Spleen (tissue), 11 donors: Measurements from ENCODE around the gene MPPE1. TPM values are rescaled to one million over a fixed set of nuclear protein-coding genes. Genes with fewer than 3 reads are reported as not detected.

Experiments
- DNase-seq: peaks from one replicate; pipeline ENCODE4 v3.0.0-alpha.2; 2020
- H3K27ac ChIP-seq, 8 donors: fragments of 200-600 bp; sonication (generic) in 7 of 8; 1 replicate in 4 of 8; 2 replicates in 4 of 8; pipeline versions ENCODE4 v1.5.0 to v1.8.0; 2016 to 2021; ENCODE audit warnings: inconsistent platforms in 4 of 8, mild to moderate bottlenecking in 4 of 8, moderate library complexity in 1 of 8
- H3K27me3 ChIP-seq, 7 donors: fragments of 200-600 bp; sonication (generic) in 6 of 7; replicated peaks in 1 of 7; 1 replicate in 4 of 7; 2 replicates in 3 of 7; pipeline versions ENCODE4 v1.5.0 to v1.8.0; 2016 to 2021; ENCODE audit warnings: inconsistent platforms in 3 of 7, mild to moderate bottlenecking in 1 of 7
- H3K36me3 ChIP-seq, 6 donors: fragments of 200-600 bp; sonication (generic) in 5 of 6; 1 replicate in 4 of 6; 2 replicates in 2 of 6; pipeline versions ENCODE4 v1.5.0 to v1.8.0; 2016 to 2021; ENCODE audit warnings: inconsistent platforms in 2 of 6
- H3K4me1 ChIP-seq, 6 donors: fragments of 200-600 bp; sonication (generic) in 5 of 6; 1 replicate in 3 of 6; 2 replicates in 3 of 6; pipeline versions ENCODE4 v1.5.0 to v1.8.0; 2016 to 2021; ENCODE audit warnings: inconsistent platforms in 3 of 6
- H3K4me3 ChIP-seq, 8 donors: fragments of 200-600 bp; sonication (generic) in 7 of 8; 1 replicate in 4 of 8; 2 replicates in 4 of 8; pipeline versions ENCODE4 v1.5.0 to v1.8.0; 2016 to 2021; ENCODE audit warnings: inconsistent platforms in 4 of 8, mild to moderate bottlenecking in 4 of 8, moderate library complexity in 2 of 8
- H3K9me3 ChIP-seq, 8 donors: fragments of 200-600 bp; sonication (generic) in 7 of 8; 1 replicate in 4 of 8; 2 replicates in 4 of 8; pipeline versions ENCODE4 v1.5.0 to v1.8.0; 2016 to 2021; ENCODE audit warnings: inconsistent platforms in 4 of 8
- CTCF ChIP-seq, 11 experiments: fragments of 200-600 bp in 7 of 11; fragments of 450-650 bp in 4 of 11; sonication (generic) in 4 of 11; IDR thresholded peaks in 8 of 11; conservative IDR thresholded peaks in 3 of 11; 1 replicate in 7 of 11; 2 replicates in 4 of 11; pipeline versions ENCODE4 v1.4.0 to v1.8.0; 2016 to 2021; ENCODE audit warnings: antibody characterized with exemption in 11 of 11, inconsistent platforms in 4 of 11, mild to moderate bottlenecking in 1 of 11
- POLR2A ChIP-seq, 3 donors: fragments of 450-650 bp; IDR thresholded peaks; one replicate each; pipeline ENCODE4 v1.5.1; 2017; ENCODE audit warnings: antibody characterized with exemption in 3 of 3, mild to moderate bottlenecking in 1 of 3
- POLR2AphosphoS5 ChIP-seq, 3 donors: sonication (generic); formaldehyde crosslinking; IDR thresholded peaks; one replicate each; pipeline ENCODE4 v1.5.1; 2017; ENCODE audit warnings: antibody characterized with exemption in 3 of 3
- WGBS, 5 donors: extraction: QIAGEN DNeasy Blood & Tissue Kit in 3 of 5; methylation state at CpG; one replicate each; pipeline versions ENCODE4 v1.1.5 to v1.1.7; 2013 to 2018; 5-methylcytosine and 5-hydroxymethylcytosine counted together
- intact Hi-C: fragments of 100-400 bp; cut with DNase I; formaldehyde crosslinking; loops from one replicate; pipeline ENCODE4 v1.15.0; 2023; ENCODE audit warnings: low total_unique reads
- polyA plus RNA-seq, 3 donors: library from polyadenylated mRNA; stranded (reverse); fragments of 200-250 nt; gene quantifications; one replicate each; pipeline ENCODE4 v1.2.1, GENCODE V29; 2013
- total RNA-seq, 7 donors: library from RNA; depleted of rRNA in 3 of 7; stranded (reverse); fragments of >200 nt in 3 of 7; fragmentation: NEBNext Ultra II Directional in 4 of 7; extraction: Animal tissue kit (Norgen Biotek cat#: 25700) in 4 of 7; gene quantifications; one replicate each; pipeline versions ENCODE4 v1.1.0 to v1.2.1, GENCODE V29; 2016 to 2021
- donor health status: healthy with polysubstance abuse.
- donor health status: DM: no; HTN: no; CAD: no; lungs with moderate emphysema.
- donor health status: DM: no; HTN: no; CAD: no.
- donor health status: Bipolar disorder and iron deficiency.
- donor health status: healthy.
- donor health status: DM: no; HTN: no; CAD: no.
- donor health status: DM: yes; HTN: yes; CAD: no.

The MPPE1 gene
- total and polyA plus RNA-seq, 10 donors = 29.7 to 89.9 (median 49.6) TPM

- Histone ChIP-seq H3K4me3 (no peak overlapping the region), H3K9me3 (no peaks in the 10 kb centered on the region), H3K4me1 (peaks cover 0 to under 1% (median under 1%) of the 10 kb centered on the region in 6 donors), H3K27ac (no peak overlapping the region), H3K27me3 (no peaks in the 10 kb centered on the region), H3K36me3 (no peaks in the 10 kb centered on the region)
- no peak for DNase-seq
- intact Hi-C loops = no loop called here
- WGBS, 5 donors = 89 to 92% (median 90%) methylated on average over 6 of the region's 6 CpGs
- no peak for TF ChIP-seq POLR2A (IDR thresholded peaks at IDR 0.05)
- TF ChIP-seq CTCF (IDR thresholded peaks at IDR 0.05 in 8 of 11, conservative IDR thresholded peaks at IDR 0.05 in 3 of 11) = no peak
- no peak for TF ChIP-seq POLR2AphosphoS5 (IDR thresholded peaks at IDR 0.05)
Measured at GRCh38 chr18:11844436-11844835, 63.7 kb downstream of the MPPE1 start.

GRCh38 chr18:11842562-11842961 lies 65.6 kb downstream of the MPPE1 start:
- Histone ChIP-seq H3K4me1 (no peaks in the 10 kb centered on the region), H3K27me3 (no peaks in the 10 kb centered on the region), H3K27ac (no peak overlapping the region), H3K4me3 (no peak overlapping the region), H3K36me3 (no peaks in the 10 kb centered on the region), H3K9me3 (no peaks in the 10 kb centered on the region)
- DNase-seq = no peak
- intact Hi-C loops = no loop called here
- 82 to 89% (median 83%) methylated on average over 5 of the region's 5 CpGs for WGBS, 5 donors
- no peak for TF ChIP-seq POLR2A (IDR thresholded peaks at IDR 0.05)
- no peak for TF ChIP-seq CTCF (IDR thresholded peaks at IDR 0.05 in 8 of 11, conservative IDR thresholded peaks at IDR 0.05 in 3 of 11)
- no peak for TF ChIP-seq POLR2AphosphoS5 (IDR thresholded peaks at IDR 0.05)

- H3K27me3 ChIP-seq = no peaks in the 10 kb centered on the region
- no peaks in the 10 kb centered on the region for H3K36me3 ChIP-seq
- WGBS, 5 donors = 56 to 75% (median 61%) methylated on average over 6 of the region's 6 CpGs
- intact Hi-C loops = no loop called here
- DNase-seq = no peak
- no peak overlapping the region for H3K4me3 ChIP-seq
- no peaks in the 10 kb centered on the region for H3K4me1 ChIP-seq
- TF ChIP-seq POLR2AphosphoS5 (IDR thresholded peaks at IDR 0.05) (no peak), POLR2A (IDR thresholded peaks at IDR 0.05) (no peak), CTCF (IDR thresholded peaks at IDR 0.05 in 8 of 11, conservative IDR thresholded peaks at IDR 0.05 in 3 of 11) (no peak)
- no peak overlapping the region for H3K27ac ChIP-seq
- no peaks in the 10 kb centered on the region for H3K9me3 ChIP-seq
Measured at GRCh38 chr18:11840493-11840892, 67.6 kb downstream of the MPPE1 start.

- H3K27ac ChIP-seq = no peak overlapping the region
- no peak for DNase-seq
- H3K36me3 ChIP-seq = no peaks in the 10 kb centered on the region
- no peaks in the 10 kb centered on the region for H3K4me1 ChIP-seq
- no peaks in the 10 kb centered on the region for H3K9me3 ChIP-seq
- H3K27me3 ChIP-seq = no peaks in the 10 kb centered on the region
- no peak overlapping the region for H3K4me3 ChIP-seq
- no peak for TF ChIP-seq CTCF (IDR thresholded peaks at IDR 0.05 in 8 of 11, conservative IDR thresholded peaks at IDR 0.05 in 3 of 11)
- TF ChIP-seq POLR2AphosphoS5 (IDR thresholded peaks at IDR 0.05) = no peak
- TF ChIP-seq POLR2A (IDR thresholded peaks at IDR 0.05) = no peak
- intact Hi-C loops = no loop called here
- 77 to 89% (median 84%) methylated on average over 6 of the region's 6 CpGs for WGBS, 5 donors
Measured at GRCh38 chr18:11839556-11839955, 68.6 kb downstream of the MPPE1 start.
